ENCODE results near the gene IGSF8.
A peak's percentile ranks its signal among the peaks of the same experiment; 100 is the strongest.
"Not testable (repeated sequence)": the region's sequence is repeated elsewhere in the genome, so short reads cannot be mapped to it uniquely, and the experiment has no call there.

IGSF8 gene

GRCh38 chr1:160127381-160127780, 29.0 kb upstream of the IGSF8 start:
- no peak for DNase-seq (ENCODE audit: low read depth)

DNA sequence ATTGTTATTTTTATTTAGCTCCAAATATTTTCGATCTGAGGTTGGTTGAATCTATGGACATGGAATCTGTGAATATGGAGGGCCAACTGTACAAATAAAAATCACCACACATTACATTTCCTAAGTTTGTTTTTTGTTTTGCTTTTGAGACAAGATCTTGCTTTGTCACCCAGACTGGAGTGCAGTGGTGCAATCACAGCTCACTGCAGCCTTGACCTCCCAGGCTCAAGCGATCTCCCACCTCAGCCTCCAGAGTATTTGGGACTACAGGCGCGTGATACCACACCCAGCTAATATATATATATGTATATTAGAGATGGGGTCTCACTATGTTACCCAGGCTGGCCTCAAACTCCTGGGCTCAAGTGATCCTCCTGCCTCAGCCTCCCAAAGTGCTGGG, 27.9 kb upstream of the IGSF8 start:
- not testable (repeated sequence) for DNase-seq (ENCODE audit: low read depth)

DNA sequence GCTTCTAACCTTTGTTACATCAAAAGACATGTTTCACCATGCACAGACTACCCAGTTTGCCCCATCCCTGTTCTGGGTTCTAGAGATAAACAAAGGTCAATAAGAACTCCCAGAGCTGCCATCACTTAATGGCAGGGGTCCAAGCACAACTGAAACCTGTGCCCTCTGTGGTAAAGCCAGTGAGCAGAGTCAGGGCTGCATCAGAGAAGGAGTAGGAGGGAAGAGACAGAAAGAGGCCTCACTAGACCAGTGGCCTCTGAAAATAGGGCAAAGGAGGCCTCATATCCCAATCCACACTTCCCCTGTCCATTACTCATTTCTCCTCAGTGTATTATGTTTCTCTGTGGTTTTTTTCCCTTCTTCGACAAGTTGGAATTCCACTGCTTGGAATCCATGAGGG, 27.3 kb upstream of the IGSF8 start:
- DNase-seq (ENCODE audit: low read depth) = peak; percentile 43

GRCh38 chr1:160124705-160125478, 26.5 kb upstream of the IGSF8 start:
- DNase-seq (ENCODE audit: low read depth) = peak; percentile 84

GRCh38 chr1:160123726-160124125, 25.3 kb upstream of the IGSF8 start:
- DNase-seq (ENCODE audit: low read depth) = no peak

- DNase-seq (ENCODE audit: low read depth) = no peak
Measured at GRCh38 chr1:160122978-160123495, 24.6 kb upstream of the IGSF8 start.

DNA sequence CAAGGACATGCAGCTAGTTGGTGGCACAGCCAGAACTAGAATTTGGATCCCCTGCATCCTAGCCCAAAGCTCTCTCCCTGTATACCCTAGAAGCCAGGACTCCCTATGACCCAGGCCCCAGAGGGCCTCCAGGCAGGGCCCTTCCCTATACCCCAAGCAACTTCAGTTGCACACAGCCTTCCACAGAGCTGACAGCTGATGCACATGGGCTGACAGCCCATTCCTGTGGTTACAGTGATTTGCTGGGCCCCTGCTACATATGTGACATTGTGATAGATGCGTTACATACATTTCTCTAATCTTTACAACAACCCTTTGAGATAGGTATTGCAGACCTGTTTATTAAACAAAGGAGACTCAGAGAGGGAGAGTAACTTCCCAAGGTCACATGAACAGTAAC, 23.0 kb upstream of the IGSF8 start:
- DNase-seq (ENCODE audit: low read depth) = no peak

DNA sequence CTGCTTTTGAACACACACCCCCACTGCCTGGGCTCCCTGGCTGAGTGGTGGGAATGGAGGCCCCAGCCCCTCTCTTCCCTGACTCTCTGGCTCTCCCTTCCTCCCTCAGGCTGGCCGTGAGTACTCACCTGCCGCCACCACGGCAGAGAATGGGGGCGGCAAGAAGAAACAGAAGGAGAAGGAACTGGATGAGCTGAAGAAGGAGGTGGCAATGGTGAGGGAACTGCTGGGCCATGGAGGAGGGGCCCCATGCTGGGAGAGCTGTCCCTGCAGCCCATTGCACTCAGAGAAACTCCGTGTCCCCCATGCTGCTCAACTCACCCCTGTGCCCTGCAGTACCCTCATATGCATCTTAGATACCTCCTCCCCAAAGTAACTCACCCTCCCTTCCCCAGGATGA, 22.4 kb upstream of the IGSF8 start:
- DNase-seq (ENCODE audit: low read depth) = no peak

DNA sequence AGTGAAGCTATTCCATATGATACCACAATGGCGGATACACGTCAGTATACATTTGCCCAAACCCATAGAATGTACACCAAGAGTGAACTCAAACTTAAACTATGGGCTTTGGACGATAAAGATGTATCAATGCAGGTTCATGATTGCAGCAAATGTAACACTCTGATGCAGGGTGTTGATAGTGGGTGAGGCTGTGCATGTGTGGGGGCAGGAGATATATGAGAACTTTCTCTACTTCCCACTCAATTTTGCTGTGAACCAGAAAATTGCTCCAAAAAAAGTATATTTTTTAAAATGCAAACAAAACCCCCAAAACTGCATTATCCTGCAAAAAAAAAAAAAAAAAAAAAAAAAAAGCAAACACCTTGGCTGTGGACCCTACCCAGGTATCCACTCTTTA, 20.5 kb upstream of the IGSF8 start:
- DNase-seq (ENCODE audit: low read depth) = no peak

- peak; percentile 23 for DNase-seq (ENCODE audit: low read depth)
Measured at GRCh38 chr1:160117709-160118183, 19.3 kb upstream of the IGSF8 start.

DNA sequence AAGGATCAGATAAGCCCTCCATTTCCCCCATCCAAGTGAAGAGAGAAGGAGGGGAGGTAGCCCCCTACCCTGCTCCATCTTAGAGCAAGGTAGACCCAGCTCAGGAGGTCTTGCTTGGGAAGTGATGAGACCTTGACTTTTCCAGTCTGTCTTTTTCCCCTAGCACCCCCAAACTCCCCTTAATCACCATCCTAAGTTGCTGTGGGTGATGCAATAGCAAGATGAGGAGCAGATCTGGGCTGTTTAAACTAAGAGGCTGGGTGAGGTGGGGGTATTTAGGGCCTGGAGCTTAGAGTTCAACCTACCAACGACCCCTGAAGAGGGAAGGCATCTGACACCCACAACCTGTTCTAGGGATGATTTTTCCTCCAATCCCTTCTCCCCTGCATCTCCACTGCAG, 18.9 kb upstream of the IGSF8 start:
- no peak for DNase-seq (ENCODE audit: low read depth)

- peak; percentile 40 for DNase-seq (ENCODE audit: low read depth)
Measured at GRCh38 chr1:160116283-160117147, 18.1 kb upstream of the IGSF8 start.

- no peak for DNase-seq (ENCODE audit: low read depth)
Measured at GRCh38 chr1:160115545-160116282, 17.3 kb upstream of the IGSF8 start, which contains the start of gene ATP1A2. ATP1A2 (plus strand) TSS chr1:160115759; CDS start chr1:160115862, 103 bp downstream.

DNA sequence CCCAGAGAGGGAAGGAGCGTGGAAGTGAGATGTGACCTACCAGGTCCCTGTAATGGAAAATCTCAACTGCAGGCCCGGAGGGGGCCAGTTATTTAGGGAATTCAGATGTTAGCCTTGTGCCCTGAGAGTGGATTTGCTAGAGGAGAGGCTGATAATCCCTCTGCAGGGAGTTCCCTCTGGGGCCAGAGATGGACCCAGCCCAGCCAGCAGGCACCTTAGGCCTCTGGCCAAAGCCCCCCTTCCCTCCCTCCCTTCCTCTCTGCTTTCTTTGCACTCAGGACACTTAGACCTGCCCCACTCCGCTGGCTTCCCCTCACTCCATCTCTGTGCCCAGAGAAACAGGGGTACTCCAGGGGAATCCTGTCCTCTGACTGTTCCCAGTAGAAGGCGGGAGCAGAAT, 15.7 kb upstream of the IGSF8 start:
- no peak for DNase-seq (ENCODE audit: low read depth)

GRCh38 chr1:160113407-160113806, 15.0 kb upstream of the IGSF8 start:
- DNase-seq (ENCODE audit: low read depth) = no peak

- DNase-seq (ENCODE audit: low read depth) = no peak
Measured at GRCh38 chr1:160112357-160112756, 13.9 kb upstream of the IGSF8 start.

DNA sequence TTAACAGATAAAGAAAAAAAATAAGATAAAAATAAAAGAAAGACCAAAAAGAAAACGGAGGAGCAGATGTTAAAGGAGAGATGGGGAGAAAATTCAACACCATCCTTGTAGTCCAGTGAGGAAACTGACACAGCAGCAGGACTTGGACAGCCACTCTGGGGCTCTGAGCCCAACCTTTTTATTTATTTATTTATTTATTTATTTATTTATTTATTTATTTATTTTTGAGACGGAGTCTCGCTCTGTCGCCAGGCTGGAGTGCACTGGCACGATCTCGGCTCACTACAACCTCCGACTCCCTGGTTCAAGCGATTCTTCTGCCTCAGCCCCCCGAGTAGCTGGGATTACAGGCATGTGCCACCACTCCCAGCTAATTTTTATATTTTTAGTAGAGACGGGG, 13.0 kb upstream of the IGSF8 start:
- DNase-seq (ENCODE audit: low read depth) = not testable (repeated sequence)

- no peak for DNase-seq (ENCODE audit: low read depth)
Measured at GRCh38 chr1:160109686-160110085, 11.3 kb upstream of the IGSF8 start.

- peak; percentile 45 for DNase-seq (ENCODE audit: low read depth)
Measured at GRCh38 chr1:160108888-160109662, 10.7 kb upstream of the IGSF8 start.

DNA sequence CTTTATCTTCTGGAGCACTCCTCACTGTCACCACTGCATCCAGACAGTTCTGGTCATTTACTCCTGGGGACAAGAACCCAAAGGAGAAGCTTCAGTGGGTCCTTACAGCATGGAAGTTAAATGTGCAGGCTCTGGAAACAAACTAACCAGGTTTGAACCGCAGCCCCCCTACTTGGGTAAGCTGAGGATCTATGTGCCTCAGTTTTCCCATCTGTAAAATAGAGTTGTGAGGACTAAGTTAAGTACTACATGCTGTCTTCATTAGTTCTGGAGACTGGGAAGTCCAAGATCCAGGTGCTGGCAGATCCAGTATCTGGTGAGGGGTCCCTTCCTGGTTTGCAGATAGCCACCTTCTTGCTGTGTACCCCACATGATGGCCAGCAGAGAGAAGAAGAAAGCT, 9.1 kb upstream of the IGSF8 start:
- no peak for DNase-seq (ENCODE audit: low read depth)

- no peak for DNase-seq (ENCODE audit: low read depth)
Measured at GRCh38 chr1:160105155-160105554, 6.7 kb upstream of the IGSF8 start.
